H1 (cell line): ENCODE data around the gene BRD1. TPM values are rescaled to one million over a fixed set of nuclear protein-coding genes. Genes with fewer than 3 reads are reported as not detected.

ENCODE experiments used
- CBX8 ChIP-seq: fragments of 300-800, 300-1000 bp; sonication (generic); IDR thresholded peaks from 2 replicates; pipeline ENCODE4 v1.7.1; 2016; ENCODE audit warnings: low read depth, low read length, borderline replicate concordance
- CHD2 ChIP-seq: IDR thresholded peaks from 2 replicates; pipeline ENCODE4 v1.6.1; 2012; ENCODE audit warnings: low read length, improper control_type of control experiment
- CHD7 ChIP-seq: fragments of 300-600 bp; sonication (generic); IDR thresholded peaks from 2 replicates; pipeline ENCODE4 v1.7.1; 2012; ENCODE audit warnings: low read length, moderate library complexity, mild to moderate bottlenecking, inconsistent platforms; ENCODE audit not compliant: insufficient replicate concordance
- EZH2 ChIP-seq: fragments of 200-600 bp; sonication (generic); IDR thresholded peaks from 2 replicates; pipeline ENCODE4 v1.7.1; 2012; ENCODE audit warnings: low read depth, mild to moderate bottlenecking, moderate library complexity, low read length, inconsistent platforms; ENCODE audit not compliant: severe bottlenecking
- HDAC2 ChIP-seq, 2 experiments: fragments of 300-600 bp in 1 of 2; sonication (generic) in 1 of 2; IDR thresholded peaks; 2 replicates each; pipeline ENCODE4 v1.6.1; 2011 to 2012; ENCODE audit warnings: low read depth in 2 of 2, low read length in 2 of 2, mild to moderate bottlenecking in 2 of 2, moderate library complexity in 2 of 2, borderline replicate concordance in 1 of 2, inconsistent platforms in 1 of 2
- NRF1 ChIP-seq: IDR thresholded peaks from 2 replicates; pipeline ENCODE4 v1.6.1; 2011; ENCODE audit warnings: mild to moderate bottlenecking, low read depth, low read length, improper control_type of control experiment
- PHF8 ChIP-seq: fragments of 200-600 bp; sonication (generic); conservative IDR thresholded peaks from 2 replicates; pipeline ENCODE4 v1.7.1; 2012; ENCODE audit warnings: low read depth, mild to moderate bottlenecking, inconsistent platforms, low read length, moderate library complexity
- POLR2A ChIP-seq, 2 experiments: IDR thresholded peaks; 1 replicate in 1 of 2; 2 replicates in 1 of 2; pipeline ENCODE4 v1.6.1; 2011; ENCODE audit warnings: low read depth in 2 of 2, low read length in 2 of 2, mild to moderate bottlenecking in 2 of 2; ENCODE audit errors: control extremely low read depth in 1 of 2
- SIRT6 ChIP-seq: IDR thresholded peaks from one replicate; pipeline ENCODE4 v1.7.1; 2012; ENCODE audit warnings: low read length, inconsistent platforms
- SP4 ChIP-seq: IDR thresholded peaks from 2 replicates; pipeline ENCODE4 v1.6.1; 2012; ENCODE audit warnings: low read length, inconsistent platforms
- TCF12 ChIP-seq: IDR thresholded peaks from 2 replicates; pipeline ENCODE4 v1.6.1; 2011; ENCODE audit warnings: low read depth, mild to moderate bottlenecking, low read length
- ZNF274 ChIP-seq: IDR thresholded peaks from 2 replicates; pipeline ENCODE4 v1.7.0; 2012; ENCODE audit warnings: low read length, borderline replicate concordance; ENCODE audit errors: extremely low read depth
- polyA plus RNA-seq, 7 experiments: library from polyadenylated mRNA; depleted of rRNA in 3 of 7; stranded (reverse) in 5 of 7; unstranded in 2 of 7; fragments of >200 nt in 5 of 7; fragments of 200-250 nt in 2 of 7; gene quantifications; 1 replicate in 5 of 7; 2 replicates in 1 of 7; 4 replicates in 1 of 7; pipeline versions ENCODE4 v1.2.1 to v1.2.3, GENCODE V29; 2011 to 2013; ENCODE audit warnings: missing spikeins in 2 of 7, mixed read lengths in 2 of 7
- total RNA-seq: library from RNA; stranded (reverse); fragmentation: NEBNext Ultra II Directional; extraction: Animal tissue kit (Norgen Biotek cat#: 25700); gene quantifications from 2 replicates; pipeline ENCODE4 v1.2.1, GENCODE V29; 2021

The BRD1 gene
- total and polyA plus RNA-seq, 2 of the 8 experiments (the other 6 are each of a cell fraction or from before 2014, with no cell fraction given), result 6.8 to 34.0 TPM

GRCh38 chr22:49751966-49752597 lies 75.6 kb downstream of the BRD1 start (continued):
- TF ChIP-seq CHD7 (no peak), SIRT6 (no peak), SP4 (no peak), CHD2 (no peak), ZNF274 (no peak), TCF12 (no peak), EZH2 (no peak), CBX8 (no peak), PHF8 (no peak), POLR2A (IDR thresholded peaks at IDR 0.05; ENCODE audit: control extremely low read depth in 1 of 2, low read depth in 2 of 2, low read length in 2 of 2) (no peak), NRF1 (no peak), HDAC2 (IDR thresholded peaks at IDR 0.05; ENCODE audit: borderline replicate concordance in 1 of 2, low read depth in 2 of 2, low read length in 2 of 2) (no peak)
